NCI-H510A (cell line): Measurements from ENCODE around the gene RUVBL2.
"Not testable (repeated sequence)": the region's sequence is repeated elsewhere in the genome, so short reads cannot be mapped to it uniquely, and the experiment has no call there.

Experiments
- DNase-seq: peaks from one replicate; lab custom pipeline; 2025; lab: John Stamatoyannopoulos, UW

Gene RUVBL2

DNA sequence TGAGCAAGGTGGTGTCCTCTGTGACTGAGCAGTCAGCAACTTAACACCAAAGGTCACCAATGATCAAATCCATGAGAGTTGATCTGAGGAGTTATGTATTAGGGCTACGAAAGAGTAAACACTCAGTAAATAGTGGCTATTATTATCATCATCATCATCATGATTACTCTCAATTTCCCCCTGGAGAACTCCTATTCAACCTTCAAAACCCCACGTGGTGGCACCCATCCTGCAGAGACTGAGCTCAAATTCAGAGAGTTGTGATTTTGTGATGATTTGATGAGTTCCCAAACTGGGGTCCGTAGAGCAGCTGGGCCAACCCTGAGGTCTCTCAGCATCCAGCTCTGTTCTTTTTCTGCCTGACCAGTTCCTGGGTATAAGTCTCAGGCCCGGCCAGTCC lies 56.1 kb downstream of the RUVBL2 start:
- DNase-seq: not testable (repeated sequence)

DNA sequence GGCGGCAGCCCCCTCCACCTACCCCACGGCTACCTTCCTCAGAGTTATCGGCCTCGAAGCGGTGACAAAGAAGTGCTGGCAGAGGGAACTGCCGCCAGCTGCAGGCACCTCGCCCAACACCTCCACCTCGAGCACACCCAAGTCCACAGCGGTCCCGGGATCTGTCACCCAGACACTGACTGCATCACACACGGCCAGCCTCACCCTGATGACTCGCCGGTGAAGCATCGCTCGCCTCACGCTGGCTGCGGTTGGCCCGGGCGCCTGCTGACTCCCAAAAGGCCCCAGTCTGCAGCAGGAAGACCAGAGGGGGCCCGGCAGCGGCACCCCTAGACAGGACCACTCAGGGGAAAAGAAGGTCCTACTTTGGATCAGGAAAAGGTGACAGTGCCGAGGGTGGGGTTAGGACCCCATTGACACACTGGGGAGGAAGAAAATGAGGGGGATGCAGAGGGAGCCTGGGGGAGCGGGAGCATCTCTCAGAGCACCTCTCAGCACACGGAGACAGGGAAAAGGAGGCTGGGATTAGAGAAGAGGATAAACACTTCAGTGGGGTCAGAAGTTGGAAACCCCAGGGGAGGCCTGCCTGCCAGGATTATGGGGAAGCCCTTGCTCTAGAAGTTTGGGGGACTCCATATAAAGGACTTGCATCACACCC lies 56.8 kb downstream of the RUVBL2 start:
- DNase-seq: not testable (repeated sequence)

DNA sequence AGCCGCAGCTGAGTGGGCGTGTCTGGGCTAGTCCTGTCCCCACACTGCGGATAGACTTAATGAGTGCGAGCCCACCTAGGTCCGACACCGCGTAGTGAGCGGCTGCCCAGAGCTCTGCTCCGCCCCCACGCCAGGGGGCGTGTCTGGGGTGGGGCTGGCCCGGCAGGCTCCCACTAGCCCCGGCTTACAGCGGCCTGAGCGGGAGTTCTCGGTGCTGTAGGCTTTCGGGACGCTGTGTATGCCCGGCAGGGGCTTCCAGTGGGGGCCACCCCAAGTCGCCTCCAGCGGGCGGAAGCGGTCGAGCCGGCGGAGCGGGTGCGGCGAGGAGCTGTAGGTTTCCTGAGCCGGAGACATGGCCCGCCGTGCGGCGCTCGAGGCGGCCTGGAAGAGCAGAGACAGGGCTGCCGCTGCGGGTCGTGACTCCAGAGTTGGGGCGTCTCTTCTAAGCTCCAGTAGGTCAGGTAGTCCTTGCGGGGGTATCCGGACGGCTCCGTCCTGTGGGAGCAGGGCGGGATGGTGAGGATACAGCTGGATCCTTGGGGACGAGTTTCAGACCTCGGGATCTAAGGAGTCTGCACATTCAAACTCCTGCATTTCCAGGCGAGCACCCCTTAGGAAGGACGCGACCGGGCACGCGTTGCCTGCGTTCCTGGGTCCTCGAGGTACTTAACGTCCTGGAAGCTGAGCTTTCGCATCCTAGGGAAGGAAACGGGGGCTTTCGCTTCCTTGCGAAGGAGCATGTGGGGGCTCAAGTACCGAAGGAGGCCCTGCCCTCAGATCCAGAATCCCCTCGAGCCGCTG lies 62.6 kb downstream of the RUVBL2 start:
- no peak for DNase-seq

DNA sequence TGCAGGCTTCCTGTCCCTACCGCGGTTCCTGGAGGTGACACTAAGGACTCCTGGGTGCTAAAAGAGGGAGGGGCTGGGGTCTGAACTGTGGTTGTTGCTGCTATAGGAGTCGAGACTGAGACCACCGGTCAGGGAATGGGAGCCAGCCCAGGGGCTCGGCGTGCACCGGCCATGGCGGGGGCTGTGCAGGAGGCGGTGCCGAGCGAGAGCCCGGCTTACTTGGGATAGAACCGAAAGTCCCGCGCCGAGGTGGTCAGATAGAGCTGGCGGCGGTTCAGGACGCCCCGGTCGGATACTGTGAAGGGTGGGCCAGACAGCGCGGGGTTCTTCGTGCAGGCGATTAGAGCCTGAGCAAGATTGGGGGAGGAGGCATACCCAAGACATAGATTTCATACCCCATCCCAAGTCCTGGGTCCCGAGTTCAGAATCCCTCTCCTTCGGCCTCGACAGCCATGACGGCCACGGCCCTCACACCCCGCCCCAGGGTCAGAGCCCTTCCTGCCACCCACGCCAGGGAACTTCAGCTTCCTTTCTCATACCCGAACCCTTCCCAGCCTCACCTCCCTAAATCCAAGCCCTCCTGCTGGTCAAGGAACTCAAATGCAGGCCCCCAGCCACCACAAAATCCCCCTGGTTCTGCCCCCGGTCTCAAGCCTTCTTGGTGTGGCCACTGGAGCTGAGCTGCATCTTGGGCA lies 63.4 kb downstream of the RUVBL2 start:
- DNase-seq: not testable (repeated sequence)

DNA sequence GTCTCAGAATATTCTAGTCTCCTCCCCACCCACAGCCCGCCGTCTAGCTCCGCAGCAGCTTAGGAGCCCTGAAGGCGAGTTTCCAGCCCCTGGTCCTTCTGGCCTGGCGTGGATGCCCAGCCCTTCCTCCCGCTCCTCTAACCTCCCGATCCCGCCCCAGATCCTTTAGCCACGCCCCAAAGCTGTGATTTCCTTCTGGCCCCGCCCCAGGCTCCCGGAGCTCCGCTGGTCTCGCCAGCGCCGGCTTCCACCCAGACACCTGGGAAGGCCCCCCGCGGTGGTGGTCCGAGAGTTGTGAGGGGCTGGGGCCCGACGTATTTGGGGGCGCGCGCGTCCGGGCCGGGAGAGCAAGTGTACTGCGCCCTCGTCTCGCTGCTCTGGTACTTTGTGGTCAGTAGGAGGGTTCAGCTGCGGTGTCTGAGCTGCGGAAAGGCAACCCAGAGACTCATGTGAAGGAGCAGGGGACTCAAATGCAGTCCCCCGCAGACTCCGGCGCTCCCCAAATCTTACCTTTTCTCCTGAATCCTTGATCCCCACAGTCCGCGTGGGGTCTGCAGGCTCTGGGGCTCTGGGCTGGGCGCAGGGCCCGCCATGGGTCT lies 64.0 kb downstream of the RUVBL2 start, which contains the start of gene CGB7:
Gene CGB7 (minus strand): TSS at position 114 of the 599 bp plus-strand sequence. CDS start 2,374 bp downstream, outside the sequence.
- no peak for DNase-seq

DNA sequence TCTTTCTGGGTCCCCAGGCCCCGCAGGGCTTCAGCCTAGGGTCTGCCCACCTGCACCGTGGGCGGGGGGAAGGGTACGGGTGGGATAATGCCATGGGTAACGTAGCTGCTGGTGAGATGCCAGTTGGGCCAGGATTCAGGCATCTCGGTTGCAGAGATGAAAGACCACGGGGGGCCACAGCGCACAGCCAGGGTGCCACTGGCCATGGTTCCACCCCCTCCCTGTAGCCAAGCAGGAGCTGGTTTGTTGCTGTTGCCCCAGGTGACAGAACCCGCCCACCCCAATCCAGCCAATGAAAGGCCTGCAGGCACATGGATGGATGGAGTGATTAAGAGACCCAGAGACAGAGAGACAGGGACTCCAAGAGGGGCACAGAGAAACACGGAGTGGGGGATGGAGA lies 64.9 kb downstream of the RUVBL2 start:
- no peak for DNase-seq

DNA sequence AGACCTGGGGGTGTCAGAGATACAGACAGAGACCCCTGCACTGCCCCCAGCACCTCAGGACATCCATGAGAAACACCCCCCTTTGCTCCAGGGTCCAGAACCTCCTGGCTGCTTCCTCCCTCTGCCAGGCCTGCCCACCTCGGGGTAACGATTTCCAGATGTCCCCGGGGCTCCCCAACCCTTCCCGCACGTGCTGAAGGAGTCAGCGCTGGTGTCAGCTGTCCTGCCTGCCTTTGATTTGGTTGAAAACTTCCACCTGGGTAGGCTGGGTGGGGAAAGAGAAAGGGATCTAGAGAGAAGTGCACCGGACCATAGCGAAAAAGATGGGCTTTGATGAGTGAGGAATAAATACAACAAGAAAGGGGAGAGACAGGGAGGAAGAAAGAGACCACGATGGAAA lies 65.4 kb downstream of the RUVBL2 start:
- no peak for DNase-seq

DNA sequence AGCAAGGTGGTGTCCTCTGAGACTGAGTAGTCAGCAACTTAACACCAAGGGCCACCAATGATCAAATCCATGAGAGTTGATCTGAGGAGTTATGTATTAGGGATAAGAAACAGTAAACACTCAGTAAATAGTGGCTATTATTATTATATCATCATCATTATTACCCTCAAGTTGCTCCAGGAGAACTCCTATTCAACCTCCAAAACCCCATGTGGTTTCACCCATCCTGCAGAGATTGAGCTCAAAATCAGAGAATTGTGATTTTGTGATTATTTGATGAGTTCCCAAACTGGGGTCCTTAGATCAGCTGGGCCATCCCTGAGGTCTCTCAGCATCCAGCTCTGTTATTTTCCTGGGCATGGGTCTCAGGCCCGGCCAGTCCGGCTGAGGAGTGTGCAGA lies 67.3 kb downstream of the RUVBL2 start:
- DNase-seq: no peak

DNA sequence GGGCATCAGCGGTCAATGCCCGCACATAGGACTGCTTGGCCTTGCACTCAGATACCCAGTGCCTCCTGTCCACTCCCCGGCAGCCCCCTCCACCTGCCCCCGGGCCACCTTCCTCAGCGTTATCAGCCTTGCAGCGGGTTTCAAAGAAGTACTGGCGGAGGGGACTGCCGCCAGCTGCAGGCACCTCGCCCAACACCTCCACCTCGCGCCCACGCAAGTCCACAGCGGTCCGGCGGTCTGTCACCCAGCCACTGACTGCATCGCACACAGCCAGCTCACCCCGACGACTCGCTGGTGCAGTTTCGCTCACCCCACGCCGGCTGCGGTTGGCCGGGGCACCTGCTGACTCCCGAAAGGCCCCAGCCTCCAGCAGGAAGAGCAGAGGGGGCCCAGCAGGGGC lies 67.8 kb downstream of the RUVBL2 start:
- no peak for DNase-seq

DNA sequence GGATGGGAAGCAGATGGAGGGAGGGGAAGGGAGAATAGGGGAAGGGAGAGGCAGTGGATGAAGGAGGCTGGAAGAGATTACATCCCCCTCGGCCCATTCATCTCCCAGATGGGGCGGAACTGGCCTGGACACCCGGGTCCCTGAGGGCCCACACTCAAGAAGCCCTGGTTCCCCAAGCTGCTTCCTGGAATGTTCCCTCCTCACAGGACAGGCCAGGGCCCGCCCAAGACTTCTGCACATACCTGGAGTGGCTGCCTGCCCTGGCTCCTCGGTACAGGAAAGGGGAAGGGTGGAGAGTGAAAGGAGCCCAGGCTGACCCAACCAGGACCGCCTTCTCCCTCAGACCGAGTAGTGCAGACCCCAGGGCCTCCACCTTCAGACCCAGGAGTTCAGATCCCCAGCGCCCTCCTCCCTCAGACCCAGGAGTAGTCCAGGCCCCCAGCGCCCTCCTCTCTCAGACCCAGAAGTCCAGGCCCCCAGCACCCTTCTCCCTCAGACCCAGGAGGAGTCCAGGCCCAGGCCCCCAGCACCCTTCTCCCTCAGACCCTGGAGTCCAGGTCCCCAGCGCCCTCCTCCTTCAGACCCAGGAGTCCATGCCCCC lies 70.4 kb downstream of the RUVBL2 start:
- no peak for DNase-seq

DNA sequence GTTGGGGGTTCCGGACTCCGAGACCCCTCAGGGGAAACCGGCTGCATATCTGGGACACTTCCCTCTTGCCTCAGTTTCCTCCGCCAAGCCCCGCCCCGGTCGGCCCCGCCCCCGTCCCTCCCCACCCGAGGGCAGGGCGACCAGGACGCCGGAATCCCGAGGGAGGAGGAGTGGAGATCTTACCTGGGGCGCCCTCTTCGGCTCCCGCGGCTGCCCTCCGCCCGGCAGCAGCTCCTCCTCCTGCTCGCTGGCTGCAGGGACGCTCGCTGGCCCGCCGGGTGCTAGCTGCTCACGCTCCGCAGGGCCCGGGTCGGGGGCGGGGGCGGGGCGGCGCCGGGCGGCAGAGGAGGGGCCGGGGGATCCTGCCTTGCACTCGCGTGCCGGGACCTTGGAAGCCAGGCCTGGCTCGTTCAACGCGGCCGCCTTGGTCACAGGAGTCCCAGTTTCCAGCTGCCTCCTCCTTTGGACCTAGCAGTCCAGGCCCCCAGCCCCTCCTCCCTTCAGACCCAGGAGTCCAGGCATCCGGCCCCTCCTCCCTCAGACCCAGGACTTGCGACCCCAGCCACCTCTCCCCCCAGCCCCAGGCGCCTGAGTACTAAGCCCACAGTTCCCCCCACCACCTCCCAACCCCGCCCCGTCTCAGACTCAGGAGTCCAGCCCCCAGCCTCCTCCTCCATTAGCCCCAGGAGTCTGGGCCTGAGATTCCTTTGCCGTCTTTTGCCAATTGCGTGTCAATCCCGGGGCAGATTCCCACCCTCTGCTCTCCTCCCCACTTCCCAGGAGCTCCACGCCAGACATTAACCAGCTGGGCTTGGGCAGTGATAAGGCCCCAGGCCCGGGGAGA lies 71.3 kb downstream of the RUVBL2 start, which contains the start of gene NTF4:
Gene NTF4 (minus strand): TSS at position 51 of the 844 bp plus-strand sequence. CDS start 2,821 bp downstream, outside the sequence.
- DNase-seq: no peak
